Measurements from ENCODE around the gene GGA1.

Gene GGA1

GRCh38 chr22:37608477-37609239, at the start of gene GGA1:
TSS of gene GGA1 (plus strand) at chr22:37608834. CDS start at chr22:37608861, 27 bp downstream.
- DNase-seq: peak; percentile 94

GRCh38 chr22:37559521-37559900, 49.1 kb upstream of the GGA1 start:
- DNase-seq: no peak

- no peak for DNase-seq
Measured at GRCh38 chr22:37559901-37560607, 48.6 kb upstream of the GGA1 start, which contains the start of gene CDC42EP1. TSS of gene CDC42EP1 (plus strand) at chr22:37560480. CDS start at chr22:37566350, 5,870 bp downstream.

DNA sequence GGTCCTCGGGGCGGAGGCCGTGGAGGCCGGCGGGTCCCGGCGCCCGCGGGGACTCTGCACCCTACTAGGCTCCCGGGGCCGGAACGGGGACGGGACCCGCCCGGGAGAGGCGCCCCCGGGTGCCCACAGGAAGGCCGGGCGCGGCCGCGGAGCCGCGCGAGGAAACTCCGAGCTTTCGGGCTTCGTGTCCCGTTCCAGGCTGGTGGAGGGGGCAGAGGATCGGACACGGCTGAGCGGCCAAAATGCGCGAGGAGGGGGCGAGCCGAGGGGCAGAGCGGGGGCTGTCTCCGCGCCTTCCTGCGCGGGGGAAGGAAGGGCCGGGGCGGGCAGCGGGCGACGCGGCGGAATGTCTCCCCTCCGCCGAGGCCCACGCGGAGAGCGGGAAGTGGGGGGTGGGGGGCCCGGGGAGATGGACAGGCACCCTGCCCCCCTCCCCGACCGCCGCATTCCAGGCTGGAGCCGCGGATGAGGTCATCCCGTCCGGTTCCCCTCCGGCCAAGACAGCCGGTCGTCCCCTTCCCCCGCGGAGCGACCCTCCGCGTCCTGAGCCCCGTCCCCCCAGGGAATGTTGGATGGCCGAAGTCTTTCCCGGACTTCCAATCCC, 47.9 kb upstream of the GGA1 start:
- DNase-seq: no peak

DNA sequence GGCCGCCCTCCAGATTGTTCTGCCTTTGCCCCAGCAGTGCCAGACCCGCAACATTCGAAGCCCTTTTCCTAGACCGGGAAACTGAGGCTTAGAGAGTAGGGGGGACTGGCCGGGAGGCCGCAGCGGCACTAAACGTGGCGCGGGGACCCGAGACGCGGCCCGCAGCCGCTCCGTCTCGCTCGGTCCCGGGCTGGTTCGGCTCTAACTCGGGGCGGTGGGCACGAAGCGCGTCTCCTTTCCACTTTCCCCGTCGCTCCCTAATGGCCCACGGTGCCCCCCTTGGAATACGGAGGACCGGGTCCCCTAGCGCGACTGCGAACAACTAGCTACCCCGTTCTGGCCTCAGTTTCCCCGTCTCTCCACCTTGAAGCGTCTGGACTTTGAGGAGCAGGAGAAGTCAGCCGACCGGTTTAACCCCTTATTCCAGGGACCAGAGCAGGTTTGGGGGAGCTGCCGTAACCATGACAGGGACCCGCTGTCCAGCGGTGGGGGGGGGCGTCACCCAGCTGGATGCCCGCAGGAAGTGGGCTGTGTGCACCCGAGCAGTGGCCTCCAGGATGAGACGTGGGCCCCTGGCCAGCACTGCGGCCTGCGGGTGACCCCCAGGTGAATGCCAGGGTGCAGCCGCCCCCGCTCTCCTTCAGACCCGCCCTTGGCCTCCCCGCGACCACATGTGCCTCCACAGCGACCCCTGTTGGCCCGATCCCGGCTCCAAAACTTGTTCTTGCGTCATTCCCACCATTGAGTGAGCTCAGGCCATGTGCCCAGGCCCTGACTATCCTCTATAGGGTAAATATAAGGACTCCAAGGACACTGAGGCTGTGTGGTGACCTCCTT, 47.2 kb upstream of the GGA1 start:
- DNase-seq: peak; percentile 56

DNA sequence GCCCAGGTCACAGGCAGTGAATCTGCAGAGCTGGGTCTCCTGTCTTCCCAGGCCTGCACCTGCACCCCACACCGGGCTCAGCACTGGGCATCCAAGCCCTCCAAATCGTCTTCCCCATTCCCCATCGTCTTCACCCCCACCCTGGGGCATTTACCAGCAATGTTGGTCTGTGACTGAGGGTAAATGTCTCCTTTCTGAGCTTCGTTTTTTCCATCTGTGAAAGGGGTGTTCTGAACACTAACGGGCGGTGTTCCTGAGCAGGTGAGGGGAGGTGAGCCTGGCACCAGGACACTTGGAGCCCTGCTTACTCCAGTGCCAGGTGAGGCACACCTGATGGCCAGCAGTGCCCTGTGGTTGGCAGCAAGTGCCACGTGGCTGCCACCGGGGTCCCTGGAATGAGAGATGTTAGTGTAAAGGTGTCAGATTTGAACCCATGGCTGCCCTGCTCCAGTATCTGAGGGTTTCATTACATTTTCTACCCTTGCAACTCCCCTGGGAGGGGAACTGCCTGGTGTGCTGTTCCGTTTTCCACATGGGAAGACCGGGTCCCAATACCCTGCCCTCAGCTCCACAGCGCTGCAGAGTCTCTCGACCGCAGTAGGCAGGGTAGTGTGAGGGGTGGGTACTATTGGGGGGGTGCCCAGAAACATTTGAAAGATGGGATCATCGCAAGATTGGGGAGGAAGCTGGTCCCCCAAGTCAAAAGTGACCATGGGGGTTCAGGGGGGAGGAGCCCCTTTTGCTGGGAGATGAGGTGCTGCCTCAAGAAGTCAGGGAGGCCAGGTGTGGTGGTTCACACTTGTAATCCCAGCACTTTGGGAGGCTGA, 46.4 kb upstream of the GGA1 start:
- DNase-seq: no peak

- no peak for DNase-seq
Measured at GRCh38 chr22:37563153-37564081, 45.2 kb upstream of the GGA1 start.

GRCh38 chr22:37564111-37564711, 44.4 kb upstream of the GGA1 start:
- DNase-seq: no peak

- DNase-seq: no peak
Measured at GRCh38 chr22:37565830-37566229, 42.8 kb upstream of the GGA1 start.

DNA sequence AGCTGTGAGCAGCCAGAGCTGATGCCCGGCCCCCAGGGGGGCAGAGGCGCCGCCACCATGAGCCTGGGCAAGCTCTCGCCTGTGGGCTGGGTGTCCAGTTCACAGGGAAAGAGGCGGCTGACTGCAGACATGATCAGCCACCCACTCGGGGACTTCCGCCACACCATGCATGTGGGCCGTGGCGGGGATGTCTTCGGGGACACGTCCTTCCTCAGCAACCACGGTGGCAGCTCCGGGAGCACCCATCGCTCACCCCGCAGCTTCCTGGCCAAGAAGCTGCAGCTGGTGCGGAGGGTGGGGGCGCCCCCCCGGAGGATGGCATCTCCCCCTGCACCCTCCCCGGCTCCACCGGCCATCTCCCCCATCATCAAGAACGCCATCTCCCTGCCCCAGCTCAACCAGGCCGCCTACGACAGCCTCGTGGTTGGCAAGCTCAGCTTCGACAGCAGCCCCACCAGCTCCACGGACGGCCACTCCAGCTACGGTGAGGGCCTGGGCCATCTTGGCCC, 42.3 kb upstream of the GGA1 start:
- DNase-seq: peak; percentile 23

DNA sequence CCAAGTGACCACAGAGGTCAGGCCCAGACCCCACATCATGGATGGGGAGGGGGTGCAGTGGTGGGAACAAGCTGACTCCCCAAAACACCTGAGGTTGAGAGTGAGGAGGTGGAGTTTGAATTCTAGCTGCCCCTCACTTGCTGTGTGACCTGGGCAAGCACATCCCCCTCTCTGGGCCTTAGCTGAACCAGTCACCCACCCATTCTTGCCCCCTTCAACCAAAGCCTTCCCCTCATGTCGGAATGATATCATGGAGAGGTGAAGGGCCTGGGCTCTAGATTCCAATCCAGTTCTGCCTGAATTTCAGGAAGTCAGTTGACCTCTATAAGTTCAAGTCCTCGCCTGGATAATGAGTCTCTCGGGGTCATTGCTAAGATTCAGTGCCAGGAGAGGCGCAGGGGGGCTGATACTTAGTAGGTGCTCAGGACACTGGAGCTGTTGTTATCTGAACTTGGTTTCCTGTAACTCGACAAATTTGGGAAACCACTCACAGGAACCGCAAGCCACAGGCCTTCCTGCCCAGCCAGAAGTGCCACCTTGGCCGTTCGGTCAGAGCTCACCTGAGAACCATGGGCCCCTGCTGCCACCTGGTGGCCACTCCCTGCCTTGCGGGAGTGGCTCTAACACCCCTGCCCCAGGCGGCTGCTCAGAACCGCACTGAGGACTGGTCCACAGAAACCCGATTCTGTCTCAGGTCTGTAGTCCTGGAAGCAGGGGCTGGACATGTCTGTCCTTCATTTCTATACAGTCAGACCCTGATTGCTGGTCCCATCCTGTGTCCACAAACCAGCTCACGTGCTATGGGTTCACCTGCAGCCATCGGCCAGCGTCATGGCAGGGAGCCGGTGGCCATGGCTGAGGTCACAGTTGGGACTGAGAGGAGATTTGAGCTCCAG, 41.5 kb upstream of the GGA1 start:
- DNase-seq: peak; percentile 79

DNA sequence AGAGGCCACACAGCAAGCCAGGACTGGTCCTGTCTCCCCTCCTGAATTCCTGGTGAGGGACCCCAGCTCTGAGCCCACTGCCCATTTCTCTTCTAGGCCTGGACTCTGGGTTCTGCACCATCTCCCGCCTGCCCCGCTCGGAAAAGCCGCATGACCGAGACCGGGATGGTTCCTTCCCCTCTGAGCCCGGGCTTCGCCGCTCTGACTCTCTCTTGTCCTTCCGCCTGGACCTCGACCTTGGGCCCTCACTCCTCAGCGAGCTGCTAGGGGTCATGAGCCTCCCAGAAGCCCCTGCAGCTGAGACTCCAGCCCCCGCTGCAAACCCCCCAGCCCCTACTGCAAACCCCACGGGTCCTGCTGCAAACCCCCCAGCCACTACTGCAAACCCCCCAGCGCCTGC, 40.6 kb upstream of the GGA1 start:
- DNase-seq: no peak

GRCh38 chr22:37568448-37569008, 40.1 kb upstream of the GGA1 start:
- no peak for DNase-seq

- DNase-seq: no peak
Measured at GRCh38 chr22:37569009-37569920, 39.4 kb upstream of the GGA1 start.

DNA sequence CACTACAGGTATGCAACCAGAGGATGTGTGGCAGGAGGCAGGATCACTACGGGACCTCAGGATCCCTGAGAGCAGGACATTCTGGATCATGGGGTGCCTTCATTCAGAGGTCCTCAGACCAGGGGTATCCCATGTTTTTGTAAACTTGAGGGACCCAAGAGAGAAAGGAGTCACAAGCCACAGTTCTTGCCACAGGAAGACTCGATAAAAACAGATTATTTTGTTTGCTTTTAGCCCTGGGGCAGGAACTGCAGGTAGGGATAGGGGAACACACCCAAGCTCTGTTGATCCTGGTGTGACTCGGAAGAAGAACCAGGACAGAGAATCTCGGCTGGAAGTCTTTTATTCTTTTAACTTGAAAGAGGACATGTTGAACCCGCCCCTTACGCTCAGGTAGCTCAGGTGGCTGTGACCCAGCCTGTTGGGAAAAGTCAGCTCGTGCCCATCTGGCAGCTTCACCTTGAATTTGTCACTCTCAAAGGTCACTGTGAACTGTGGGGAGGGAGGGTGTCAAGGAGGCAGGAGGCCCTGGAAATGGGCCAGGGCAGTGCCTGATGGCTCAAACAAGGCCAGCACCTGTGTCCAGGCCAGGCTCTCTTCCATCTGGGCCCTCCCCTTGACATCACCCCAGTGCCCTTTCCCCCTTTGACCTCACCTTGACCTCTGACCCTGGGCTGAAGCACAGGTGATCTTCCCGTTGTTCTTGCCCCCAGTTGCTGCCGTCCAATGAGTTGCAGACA, 38.5 kb upstream of the GGA1 start:
- no peak for DNase-seq

- no peak for DNase-seq
Measured at GRCh38 chr22:37570661-37570976, 38.0 kb upstream of the GGA1 start.

Data from activated CD4-positive, alpha-beta T cell treated with anti-CD3 and anti-CD28 coated beads for 1 hour (primary cell).